Astrocyte (in vitro differentiated cells and primary cell): ENCODE data around the gene TNNI3K. TPM values are rescaled to one million over a fixed set of nuclear protein-coding genes. Genes with fewer than 3 reads are reported as not detected.

Experiments used
- DNase-seq: peaks from one replicate; pipeline ENCODE4 v3.0.0-alpha.2; 2010; ENCODE audit warnings: low read depth
- FAIRE-seq: peaks from 2 replicates; lab custom pipeline; 2011; peaks lifted over from hg19 to GRCh38; lab: Jason Lieb, UNC
- H2AFZ ChIP-seq: 2 replicates; pipeline ENCODE4 v1.6.0; 2012; ENCODE audit warnings: low read depth, low read length, inconsistent platforms
- H3K27ac ChIP-seq: 2 replicates; pipeline ENCODE4 v1.5.1; 2011; ENCODE audit warnings: low read depth, low read length, inconsistent platforms
- H3K27me3 ChIP-seq: 2 replicates; pipeline ENCODE4 v1.6.0; 2011; ENCODE audit warnings: low read length, inconsistent platforms; ENCODE audit not compliant: insufficient read depth
- H3K36me3 ChIP-seq: 2 replicates; pipeline ENCODE4 v1.5.1; 2011; ENCODE audit warnings: low read length, inconsistent platforms; ENCODE audit not compliant: insufficient read depth
- H3K4me1 ChIP-seq: 2 replicates; pipeline ENCODE4 v1.5.1; 2011; ENCODE audit warnings: low read length, inconsistent platforms; ENCODE audit not compliant: insufficient read depth
- H3K4me2 ChIP-seq: 2 replicates; pipeline ENCODE4 v1.6.0; 2012; ENCODE audit warnings: low read length, inconsistent platforms
- H3K4me3 ChIP-seq: 2 replicates; pipeline ENCODE4 v1.5.1; 2011; ENCODE audit warnings: low read depth, mild to moderate bottlenecking, low read length, inconsistent platforms; ENCODE audit not compliant: insufficient read depth
- H3K79me2 ChIP-seq: 2 replicates; pipeline ENCODE4 v1.6.0; 2012; ENCODE audit warnings: mild to moderate bottlenecking, low read length, inconsistent platforms; ENCODE audit not compliant: insufficient read depth
- H3K9ac ChIP-seq: 2 replicates; pipeline ENCODE4 v1.6.0; 2012; ENCODE audit warnings: mild to moderate bottlenecking, low read length, inconsistent platforms
- H3K9me3 ChIP-seq: 2 replicates; pipeline ENCODE4 v1.5.1; 2012; ENCODE audit warnings: low read depth, mild to moderate bottlenecking, low read length, inconsistent platforms; ENCODE audit not compliant: insufficient read depth
- H4K20me1 ChIP-seq: 2 replicates; pipeline ENCODE4 v1.6.0; 2012; ENCODE audit warnings: low read length, inconsistent platforms; ENCODE audit not compliant: insufficient read depth
- H3K27ac Mint-ChIP-seq: one replicate; pipeline ENCODE4 v1.8.0; 2021; ENCODE audit warnings: mild to moderate bottlenecking, mixed read lengths; ENCODE audit not compliant: unreplicated experiment
- H3K27me3 Mint-ChIP-seq: one replicate; pipeline ENCODE4 v1.8.0; 2021; ENCODE audit warnings: low read depth, mixed read lengths; ENCODE audit not compliant: unreplicated experiment
- H3K36me3 Mint-ChIP-seq: one replicate; pipeline ENCODE4 v1.8.0; 2021; ENCODE audit warnings: low read depth, mixed read lengths; ENCODE audit not compliant: unreplicated experiment
- H3K4me1 Mint-ChIP-seq: one replicate; pipeline ENCODE4 v1.8.0; 2021; ENCODE audit warnings: low read depth, mixed read lengths; ENCODE audit not compliant: unreplicated experiment
- H3K4me3 Mint-ChIP-seq: one replicate; pipeline ENCODE4 v1.8.0; 2021; ENCODE audit warnings: mild to moderate bottlenecking, moderate library complexity, mixed read lengths; ENCODE audit not compliant: unreplicated experiment
- H3K9me3 Mint-ChIP-seq: one replicate; pipeline ENCODE4 v1.8.0; 2021; ENCODE audit warnings: mild to moderate bottlenecking, mixed read lengths; ENCODE audit not compliant: unreplicated experiment
- EZH2 ChIP-seq: IDR thresholded peaks from 2 replicates; pipeline ENCODE4 v1.6.1; 2012; ENCODE audit warnings: mild to moderate bottlenecking, low read length, inconsistent platforms; ENCODE audit not compliant: insufficient read depth
- total RNA-seq: library from RNA; stranded (reverse); gene quantifications from 2 replicates; pipeline ENCODE4 v1.2.1, GENCODE V29; 2021
- TF ChIP-seq, protein P1 (sequence below): IDR thresholded peaks from 2 replicates; pipeline ENCODE4 v1.5.1; 2011; ENCODE audit warnings: low read depth, mild to moderate bottlenecking, inconsistent platforms, low read length, moderate library complexity; ENCODE audit not compliant: insufficient read depth

The TNNI3K gene
- total RNA-seq, 1 donor from 2014 or later: 0.45 TPM

DNA sequence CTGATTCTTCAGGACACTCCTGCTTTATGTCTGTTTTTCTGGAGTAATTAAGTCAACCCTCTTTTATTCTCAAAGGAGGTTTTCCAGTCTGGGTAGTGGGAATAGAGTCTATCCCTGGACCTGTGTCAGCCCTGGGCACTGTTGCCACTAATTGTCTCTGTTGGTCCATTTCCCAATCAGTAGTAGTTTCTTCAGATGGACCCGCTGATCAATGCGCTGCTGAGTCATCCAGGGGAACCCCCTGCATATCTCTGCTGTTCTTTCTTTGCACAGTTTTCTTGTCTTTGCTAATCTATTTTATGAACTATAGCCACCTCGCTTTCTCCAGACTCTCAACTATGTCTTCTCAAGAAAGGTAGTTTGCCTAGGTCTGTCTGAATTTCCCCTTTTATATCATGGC, 82.5 kb downstream of the TNNI3K start:
- Mint-ChIP-seq H3K27ac (no peak overlapping the region), H3K9me3 (peaks cover 1% of the 10 kb centered on the region), H3K4me1 (peaks cover 6% of the 10 kb centered on the region), H3K27me3 (no peaks in the 10 kb centered on the region), H3K4me3 (no peak overlapping the region), H3K36me3 (no peaks in the 10 kb centered on the region)
- no peak for DNase-seq
- no peak for FAIRE-seq
- no peak overlapping the region for H3K4me3 ChIP-seq
- no peaks in the 10 kb centered on the region for H3K36me3 ChIP-seq
- H3K9me3 ChIP-seq: no peaks in the 10 kb centered on the region
- peaks cover 2% of the 10 kb centered on the region for H3K27me3 ChIP-seq
- no peak overlapping the region for H3K27ac ChIP-seq
- H3K9ac ChIP-seq: no peak overlapping the region
- H3K4me1 ChIP-seq: no peaks in the 10 kb centered on the region
- H3K79me2 ChIP-seq: no peaks in the 10 kb centered on the region
- no peak overlapping the region for H2AFZ ChIP-seq
- TF ChIP-seq, protein P1, sequence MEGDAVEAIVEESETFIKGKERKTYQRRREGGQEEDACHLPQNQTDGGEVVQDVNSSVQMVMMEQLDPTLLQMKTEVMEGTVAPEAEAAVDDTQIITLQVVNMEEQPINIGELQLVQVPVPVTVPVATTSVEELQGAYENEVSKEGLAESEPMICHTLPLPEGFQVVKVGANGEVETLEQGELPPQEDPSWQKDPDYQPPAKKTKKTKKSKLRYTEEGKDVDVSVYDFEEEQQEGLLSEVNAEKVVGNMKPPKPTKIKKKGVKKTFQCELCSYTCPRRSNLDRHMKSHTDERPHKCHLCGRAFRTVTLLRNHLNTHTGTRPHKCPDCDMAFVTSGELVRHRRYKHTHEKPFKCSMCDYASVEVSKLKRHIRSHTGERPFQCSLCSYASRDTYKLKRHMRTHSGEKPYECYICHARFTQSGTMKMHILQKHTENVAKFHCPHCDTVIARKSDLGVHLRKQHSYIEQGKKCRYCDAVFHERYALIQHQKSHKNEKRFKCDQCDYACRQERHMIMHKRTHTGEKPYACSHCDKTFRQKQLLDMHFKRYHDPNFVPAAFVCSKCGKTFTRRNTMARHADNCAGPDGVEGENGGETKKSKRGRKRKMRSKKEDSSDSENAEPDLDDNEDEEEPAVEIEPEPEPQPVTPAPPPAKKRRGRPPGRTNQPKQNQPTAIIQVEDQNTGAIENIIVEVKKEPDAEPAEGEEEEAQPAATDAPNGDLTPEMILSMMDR: no peak
- no peaks in the 10 kb centered on the region for H4K20me1 ChIP-seq
- H3K4me2 ChIP-seq: no peak overlapping the region

DNA sequence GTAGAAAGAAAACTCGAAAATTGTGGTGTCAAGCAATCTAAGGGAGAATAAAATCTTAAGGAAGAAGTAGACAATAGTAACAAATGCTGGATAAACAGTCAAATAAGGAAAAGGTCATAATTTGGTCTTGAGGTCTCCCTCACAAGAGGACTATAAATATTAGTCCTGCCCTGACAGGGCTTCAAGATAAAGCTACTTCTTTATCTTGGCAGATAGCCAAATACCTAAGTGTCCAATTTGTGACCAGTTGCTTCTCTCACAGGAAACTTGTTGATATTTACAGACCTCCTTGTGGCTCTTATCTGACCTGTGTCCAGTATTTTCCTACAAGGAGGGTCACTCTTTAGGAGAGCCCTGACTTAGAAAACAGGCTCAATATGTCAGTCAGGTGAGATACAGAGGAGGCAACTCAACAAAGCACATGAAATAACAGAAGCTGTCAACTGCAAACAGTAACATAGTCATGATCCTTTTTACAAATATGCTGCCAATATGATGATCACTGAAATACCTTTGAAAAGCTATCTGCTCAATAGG, 88.8 kb downstream of the TNNI3K start:
- Histone ChIP-seq H3K4me3 (no peak overlapping the region), H3K4me2 (no peak overlapping the region), H3K4me1 (no peaks in the 10 kb centered on the region), H3K27me3 (peaks cover 2% of the 10 kb centered on the region), H3K27ac (no peak overlapping the region), H4K20me1 (no peaks in the 10 kb centered on the region), H3K79me2 (no peaks in the 10 kb centered on the region), H3K9ac (no peak overlapping the region), H2AFZ (no peak overlapping the region), H3K9me3 (no peaks in the 10 kb centered on the region), H3K36me3 (no peaks in the 10 kb centered on the region)
- FAIRE-seq (no peak), DNase-seq (no peak)
- Mint-ChIP-seq H3K27me3 (no peaks in the 10 kb centered on the region), H3K9me3 (no peaks in the 10 kb centered on the region), H3K4me1 (no peaks in the 10 kb centered on the region), H3K4me3 (no peak overlapping the region), H3K27ac (no peak overlapping the region), H3K36me3 (no peaks in the 10 kb centered on the region)
- TF ChIP-seq EZH2: no peak

DNA sequence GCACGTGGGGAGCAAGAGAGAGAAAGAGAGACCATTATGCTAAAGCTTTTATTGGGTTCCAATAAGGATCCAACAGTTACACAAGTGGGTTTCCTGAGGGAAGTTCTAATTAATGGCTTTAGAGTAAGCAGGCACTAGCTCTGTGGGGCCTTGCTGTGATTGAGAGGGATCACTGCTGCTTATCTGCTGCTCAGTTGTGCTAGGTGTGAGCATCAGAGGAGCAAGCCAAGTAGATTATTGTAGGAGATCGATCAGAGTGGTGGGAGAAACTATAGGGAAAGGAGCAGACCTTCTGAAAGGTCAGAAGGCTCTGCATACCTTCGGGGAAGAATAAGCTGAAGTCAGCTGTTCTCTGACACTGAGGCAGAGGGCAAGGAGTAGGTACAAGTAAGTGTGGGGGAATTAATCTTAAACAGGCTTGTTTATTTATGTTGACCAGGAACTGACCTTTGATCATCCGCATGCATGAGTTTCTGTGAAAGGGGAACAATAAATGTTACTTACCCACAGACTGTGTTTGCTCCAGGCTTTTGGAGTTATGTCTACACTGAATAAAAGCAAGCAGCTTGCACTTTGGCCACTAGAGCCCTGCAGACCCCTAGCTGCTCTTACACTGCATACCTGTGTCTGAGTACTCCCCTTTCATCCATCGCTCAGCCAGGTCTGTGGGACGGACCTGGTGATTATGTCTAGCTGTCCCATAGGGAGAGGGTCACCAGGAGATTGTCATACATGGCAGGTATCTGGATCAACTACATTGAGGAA, 89.7 kb downstream of the TNNI3K start:
- DNase-seq (no peak), FAIRE-seq (no peak)
- H3K4me1 ChIP-seq: no peaks in the 10 kb centered on the region
- H3K4me1 Mint-ChIP-seq: no peaks in the 10 kb centered on the region
- H3K27me3 ChIP-seq: no peaks in the 10 kb centered on the region
- H2AFZ ChIP-seq: no peak overlapping the region
- H3K9me3 ChIP-seq: no peaks in the 10 kb centered on the region
- no peak overlapping the region for H3K4me3 Mint-ChIP-seq
- H3K27ac ChIP-seq: no peak overlapping the region
- H3K27me3 Mint-ChIP-seq: no peaks in the 10 kb centered on the region
- TF ChIP-seq, protein P1: no peak
- no peak for TF ChIP-seq EZH2
- H3K79me2 ChIP-seq: no peaks in the 10 kb centered on the region
- H3K36me3 ChIP-seq: no peaks in the 10 kb centered on the region
- no peak overlapping the region for H3K9ac ChIP-seq
- no peaks in the 10 kb centered on the region for H4K20me1 ChIP-seq
- H3K27ac Mint-ChIP-seq: no peak overlapping the region
- H3K4me3 ChIP-seq: no peak overlapping the region
- no peaks in the 10 kb centered on the region for H3K9me3 Mint-ChIP-seq
- no peaks in the 10 kb centered on the region for H3K36me3 Mint-ChIP-seq
- no peak overlapping the region for H3K4me2 ChIP-seq
